ENCODE data around the gene OR4D2. TPM values are rescaled to one million over a fixed set of nuclear protein-coding genes. Genes with fewer than 3 reads are reported as not detected.

Gene OR4D2
- total and polyA plus RNA-seq, 3 experiments from 2014 or later: not detected

- Histone ChIP-seq H3K4me3 (ENCODE audit: low read length) (peak overlapping the region; percentile 64), H3K9me3 (ENCODE audit: low read length) (no peaks in the 10 kb centered on the region), H3K36me3 (ENCODE audit: insufficient read depth, low read length) (no peaks in the 10 kb centered on the region), H3K4me1 (ENCODE audit: insufficient read depth, low read length) (peaks cover 57% of the 10 kb centered on the region), H3K27ac (ENCODE audit: low read depth, low read length) (peak overlapping the region; percentile 60), H3K27me3 (ENCODE audit: insufficient read depth, low read length, poor library complexity, severe bottlenecking) (no peaks in the 10 kb centered on the region)
- H3K9me3 Mint-ChIP-seq: peaks cover 0 to 7% (median 2%) of the 10 kb centered on the region in 5 donors
- peaks cover 57 to 89% (median 84%) of the 10 kb centered on the region in 3 donors for H3K4me1 Mint-ChIP-seq
- H3K4me3 Mint-ChIP-seq: peak overlapping the region; percentile 83 to 96 (median 92)
- peak; percentile 16 to 71 (median 55) for DNase-seq
- CTCF ChIA-PET: interaction anchor here (1.0 to 4.1 kb wide), 3 partner anchors 10 to 15 kb away, joined by 3 to 18 read pairs (median 5); no protein-coding TSS in a partner anchor
- POLR2A ChIA-PET: interaction anchor here (0.7 to 1.5 kb wide), 3 partner anchors 62 to 169 kb away, joined by 3 read pairs; partner anchors contain the start of gene SRSF1
- peaks cover 0 to 3% of the 10 kb centered on the region in 2 donors for H3K27me3 Mint-ChIP-seq
- H3K27ac Mint-ChIP-seq: peak overlapping the region; percentile 88 to 99 (median 95)
- peaks cover 3 to 35% (median 5%) of the 10 kb centered on the region in 3 donors for H3K36me3 Mint-ChIP-seq
Observed at GRCh38 chr17:58156839-58157803, 9.7 kb upstream of the OR4D2 start.

- ChIA-PET POLR2A (no interaction called here), CTCF (no interaction called here)
- Histone ChIP-seq H3K27me3 (ENCODE audit: insufficient read depth, low read length, poor library complexity, severe bottlenecking) (no peaks in the 10 kb centered on the region), H3K4me3 (ENCODE audit: low read length) (no peak overlapping the region), H3K36me3 (ENCODE audit: insufficient read depth, low read length) (no peaks in the 10 kb centered on the region), H3K27ac (ENCODE audit: low read depth, low read length) (no peak overlapping the region), H3K4me1 (ENCODE audit: insufficient read depth, low read length) (peaks cover 46% of the 10 kb centered on the region), H3K9me3 (ENCODE audit: low read length) (no peaks in the 10 kb centered on the region)
- Mint-ChIP-seq H3K9me3 (peaks cover 0 to 7% (median 2%) of the 10 kb centered on the region in 5 donors), H3K4me3 (peak overlapping the region in 2 of 7 donors; percentile 41 to 95), H3K27me3 (peaks cover 0 to 3% of the 10 kb centered on the region in 2 donors), H3K36me3 (peaks cover 3 to 35% (median 5%) of the 10 kb centered on the region in 3 donors), H3K4me1 (peaks cover 47 to 78% (median 73%) of the 10 kb centered on the region in 3 donors), H3K27ac (no peak overlapping the region)
- no peak for DNase-seq
Observed at GRCh38 chr17:58158181-58158580, 8.6 kb upstream of the OR4D2 start.

DNA sequence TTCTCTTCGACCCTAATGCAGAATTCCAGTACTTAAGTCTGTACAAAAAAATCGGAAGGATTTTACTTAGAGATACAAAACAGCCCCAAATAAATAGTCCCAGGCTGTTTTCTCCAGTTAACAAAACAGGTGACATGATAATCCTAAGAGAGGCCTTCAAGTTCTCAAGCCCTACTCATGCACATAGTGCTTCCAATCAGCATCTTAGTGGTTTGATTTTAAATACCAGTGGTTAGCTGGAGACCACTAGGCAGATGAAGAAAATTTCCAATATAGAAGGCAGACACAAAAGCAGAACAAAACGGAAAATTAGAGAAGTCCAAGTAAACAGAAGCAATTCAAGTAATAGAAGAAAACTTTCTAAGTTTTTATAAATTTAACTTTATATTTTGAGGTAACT, 5.2 kb upstream of the OR4D2 start:
- Mint-ChIP-seq H3K4me1 (peaks cover 25 to 67% (median 53%) of the 10 kb centered on the region in 3 donors), H3K27ac (peak overlapping the region in 1 of 8 donors; percentile 77), H3K9me3 (no peaks in the 10 kb centered on the region), H3K36me3 (peaks cover 4 to 27% (median 5%) of the 10 kb centered on the region in 3 donors), H3K27me3 (peaks cover 3% of the 10 kb centered on the region in 2 donors), H3K4me3 (no peak overlapping the region)
- Histone ChIP-seq H3K27ac (ENCODE audit: low read depth, low read length) (no peak overlapping the region), H3K27me3 (ENCODE audit: insufficient read depth, low read length, poor library complexity, severe bottlenecking) (no peaks in the 10 kb centered on the region), H3K36me3 (ENCODE audit: insufficient read depth, low read length) (no peaks in the 10 kb centered on the region), H3K4me1 (ENCODE audit: insufficient read depth, low read length) (peaks cover 12% of the 10 kb centered on the region), H3K4me3 (ENCODE audit: low read length) (no peak overlapping the region), H3K9me3 (ENCODE audit: low read length) (no peaks in the 10 kb centered on the region)
- ChIA-PET POLR2A (no interaction called here), CTCF (no interaction called here)
- DNase-seq: no peak

- H3K4me1 ChIP-seq (ENCODE audit: insufficient read depth, low read length): peaks cover 28% of the 10 kb centered on the region
- H3K4me3 ChIP-seq (ENCODE audit: low read length): no peak overlapping the region
- ChIA-PET POLR2A (no interaction called here), CTCF (interaction anchor here (0.9 to 1.9 kb wide), 2 partner anchors 41 to 52 kb away, joined by 3 to 6 read pairs; no protein-coding TSS in a partner anchor)
- peaks cover 0 to 5% of the 10 kb centered on the region in 2 donors for H3K27me3 Mint-ChIP-seq
- H3K9me3 ChIP-seq (ENCODE audit: low read length): no peaks in the 10 kb centered on the region
- H3K36me3 ChIP-seq (ENCODE audit: insufficient read depth, low read length): no peaks in the 10 kb centered on the region
- no peak overlapping the region for H3K27ac Mint-ChIP-seq
- H3K4me1 Mint-ChIP-seq: peaks cover 34 to 68% (median 56%) of the 10 kb centered on the region in 3 donors
- no peaks in the 10 kb centered on the region for H3K9me3 Mint-ChIP-seq
- no peak overlapping the region for H3K4me3 Mint-ChIP-seq
- H3K36me3 Mint-ChIP-seq: peaks cover 0 to 30% (median 3%) of the 10 kb centered on the region in 3 donors
- no peaks in the 10 kb centered on the region for H3K27me3 ChIP-seq (ENCODE audit: insufficient read depth, low read length, poor library complexity, severe bottlenecking)
- no peak for DNase-seq
- H3K27ac ChIP-seq (ENCODE audit: low read depth, low read length): no peak overlapping the region
Observed at GRCh38 chr17:58165981-58166380, 801 bp upstream of the OR4D2 start.

GRCh38 chr17:58170622-58171021, 3.8 kb downstream of the OR4D2 start:
- Mint-ChIP-seq H3K4me1 (peaks cover 44 to 67% (median 64%) of the 10 kb centered on the region in 3 donors), H3K4me3 (peak overlapping the region; percentile 26 to 88 (median 70)), H3K9me3 (peaks cover 0 to 1% (median 0%) of the 10 kb centered on the region in 5 donors), H3K36me3 (peaks cover 0 to 18% (median 3%) of the 10 kb centered on the region in 3 donors), H3K27ac (peak overlapping the region; percentile 51 to 97 (median 84)), H3K27me3 (peaks cover 2 to 4% of the 10 kb centered on the region in 2 donors)
- no peaks in the 10 kb centered on the region for H3K9me3 ChIP-seq (ENCODE audit: low read length)
- no peaks in the 10 kb centered on the region for H3K27me3 ChIP-seq (ENCODE audit: insufficient read depth, low read length, poor library complexity, severe bottlenecking)
- peaks cover 43% of the 10 kb centered on the region for H3K4me1 ChIP-seq (ENCODE audit: insufficient read depth, low read length)
- peak overlapping the region; percentile 24 for H3K4me3 ChIP-seq (ENCODE audit: low read length)
- H3K36me3 ChIP-seq (ENCODE audit: insufficient read depth, low read length): no peaks in the 10 kb centered on the region
- ChIA-PET CTCF (interaction anchor here (0.7 to 4.9 kb wide), 7 partner anchors 10 to 86 kb away, joined by 3 to 90 read pairs (median 6); no protein-coding TSS in a partner anchor), POLR2A (interaction anchor here (0.6 to 1.4 kb wide), 3 partner anchors 17 to 311 kb away, joined by 3 to 9 read pairs (median 4); no protein-coding TSS in a partner anchor)
- H3K27ac ChIP-seq (ENCODE audit: low read depth, low read length): no peak overlapping the region
- DNase-seq: no peak

- peaks cover 41 to 49% (median 46%) of the 10 kb centered on the region in 3 donors for H3K4me1 Mint-ChIP-seq
- peaks cover 2 to 12% of the 10 kb centered on the region in 2 donors for H3K27me3 Mint-ChIP-seq
- peak overlapping the region in 6 of 7 donors; percentile 16 to 55 (median 46) for H3K4me3 Mint-ChIP-seq
- CTCF ChIA-PET: interaction anchor here (0.7 to 4.9 kb wide), 24 partner anchors 9 to 324 kb away, joined by 3 to 90 read pairs (median 4); partner anchors contain the start of gene SRSF1
- Histone ChIP-seq H3K27ac (ENCODE audit: low read depth, low read length) (no peak overlapping the region), H3K4me1 (ENCODE audit: insufficient read depth, low read length) (peaks cover 43% of the 10 kb centered on the region), H3K27me3 (ENCODE audit: insufficient read depth, low read length, poor library complexity, severe bottlenecking) (peaks cover 6% of the 10 kb centered on the region), H3K36me3 (ENCODE audit: insufficient read depth, low read length) (no peaks in the 10 kb centered on the region), H3K9me3 (ENCODE audit: low read length) (no peaks in the 10 kb centered on the region), H3K4me3 (ENCODE audit: low read length) (no peak overlapping the region)
- peaks cover 0 to 8% (median 3%) of the 10 kb centered on the region in 3 donors for H3K36me3 Mint-ChIP-seq
- peak overlapping the region; percentile 13 to 91 (median 69) for H3K27ac Mint-ChIP-seq
- DNase-seq: peak in 4 of 5 donors; percentile 21 to 67 (median 58)
- POLR2A ChIA-PET: interaction anchor here (2.0 kb wide), 1 partner anchor 52 kb away, joined by 9 read pairs; no protein-coding TSS in a partner anchor
- peaks cover 0 to 1% (median 0%) of the 10 kb centered on the region in 5 donors for H3K9me3 Mint-ChIP-seq
Observed at GRCh38 chr17:58172369-58173071, 5.7 kb downstream of the OR4D2 start.

DNA sequence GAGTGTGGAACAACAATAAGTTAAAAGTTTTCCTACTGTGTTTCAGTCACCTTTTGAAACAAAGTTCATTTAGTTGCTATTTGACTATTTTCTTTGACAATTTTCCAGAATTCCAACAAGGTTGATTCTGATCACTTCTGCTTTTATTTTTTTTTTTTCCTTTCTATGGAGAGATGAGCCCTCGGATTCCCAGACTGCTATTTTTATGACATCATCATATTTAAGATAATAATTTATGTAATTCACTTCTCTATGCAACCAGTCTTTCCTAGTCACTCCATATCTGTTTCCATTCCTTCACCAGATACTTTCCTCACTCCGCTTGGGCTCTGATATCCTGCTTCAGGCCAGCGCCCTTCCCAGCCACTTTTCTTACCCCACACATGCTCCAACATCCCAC, 8.1 kb downstream of the OR4D2 start:
- H3K4me3 ChIP-seq (ENCODE audit: low read length): no peak overlapping the region
- ChIA-PET CTCF (interaction anchor here (1.3 kb wide), 1 partner anchor 61 kb away, joined by 3 read pairs; no protein-coding TSS in a partner anchor), POLR2A (interaction anchor here (0.7 kb wide), 1 partner anchor 1965 kb away, joined by 3 read pairs; no protein-coding TSS in a partner anchor)
- peaks cover 26 to 29% (median 28%) of the 10 kb centered on the region in 3 donors for H3K4me1 Mint-ChIP-seq
- H3K9me3 Mint-ChIP-seq: peaks cover 0 to 1% (median 0%) of the 10 kb centered on the region in 5 donors
- no peak overlapping the region for H3K4me3 Mint-ChIP-seq
- peaks cover 0 to 1% (median 0%) of the 10 kb centered on the region in 3 donors for H3K36me3 Mint-ChIP-seq
- no peaks in the 10 kb centered on the region for H3K36me3 ChIP-seq (ENCODE audit: insufficient read depth, low read length)
- peaks cover 0 to 18% of the 10 kb centered on the region in 2 donors for H3K27me3 Mint-ChIP-seq
- H3K27ac Mint-ChIP-seq: peak overlapping the region in 1 of 8 donors; percentile 4
- H3K9me3 ChIP-seq (ENCODE audit: low read length): no peaks in the 10 kb centered on the region
- H3K27ac ChIP-seq (ENCODE audit: low read depth, low read length): no peak overlapping the region
- peaks cover 26% of the 10 kb centered on the region for H3K4me1 ChIP-seq (ENCODE audit: insufficient read depth, low read length)
- peaks cover 6% of the 10 kb centered on the region for H3K27me3 ChIP-seq (ENCODE audit: insufficient read depth, low read length, poor library complexity, severe bottlenecking)
- no peak for DNase-seq

All from CD8-positive, alpha-beta memory T cell (primary cell).